Measurements from ENCODE around the gene C1orf52.
"Not testable (repeated sequence)": the region's sequence is repeated elsewhere in the genome, so short reads cannot be mapped to it uniquely, and the experiment has no call there.

C1orf52 gene

DNA sequence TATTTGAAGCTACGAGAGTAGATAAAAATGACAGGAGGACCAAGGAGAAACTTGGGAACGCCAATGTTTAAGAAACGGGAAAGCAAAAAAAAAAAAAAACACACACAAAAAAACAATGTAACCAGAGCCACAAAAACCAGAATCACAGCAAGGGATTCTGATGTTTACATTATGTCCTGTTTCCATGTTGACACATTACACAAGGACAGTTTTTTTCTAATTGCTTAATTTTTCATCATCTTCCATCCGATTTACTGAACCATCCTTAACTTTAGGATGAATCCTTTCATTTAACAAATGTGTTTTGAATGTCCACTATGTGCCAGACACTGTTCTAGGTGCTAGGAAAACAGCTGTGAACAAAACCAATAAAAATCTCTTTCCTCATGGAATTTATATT, 18.3 kb upstream of the C1orf52 start:
- DNase-seq (ENCODE audit: low read depth), result no peak

DNA sequence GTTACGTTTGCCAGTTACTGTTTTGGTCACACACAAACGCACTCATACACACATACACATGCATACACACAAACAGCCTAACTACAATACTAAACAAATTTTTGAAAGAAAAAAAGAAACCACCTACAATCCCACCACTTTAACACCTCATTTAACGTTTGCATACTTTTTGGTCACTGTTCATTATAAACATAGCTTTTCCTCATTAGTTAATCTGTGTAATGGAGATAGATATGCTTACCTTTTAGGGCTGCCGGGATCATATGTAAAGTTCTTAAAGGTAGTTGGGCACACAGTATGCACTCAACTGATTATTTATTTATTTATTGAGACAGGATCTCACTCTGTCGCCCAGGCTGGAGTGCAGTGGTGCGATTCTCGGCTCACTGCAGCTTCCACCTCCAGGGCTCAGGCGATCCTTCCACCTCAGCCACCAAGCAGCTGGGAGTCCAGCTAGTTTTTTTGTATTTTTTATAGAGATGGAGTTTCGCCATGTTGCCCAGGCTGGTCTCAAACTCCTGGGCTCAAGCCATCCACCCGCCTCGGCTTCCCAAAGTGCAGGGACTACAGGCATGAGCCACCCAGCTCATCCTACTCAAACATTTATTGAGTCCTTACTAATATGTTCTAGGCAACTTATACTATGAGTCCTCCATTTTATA, 17.6 kb upstream of the C1orf52 start:
- no peak for DNase-seq (ENCODE audit: low read depth)

DNA sequence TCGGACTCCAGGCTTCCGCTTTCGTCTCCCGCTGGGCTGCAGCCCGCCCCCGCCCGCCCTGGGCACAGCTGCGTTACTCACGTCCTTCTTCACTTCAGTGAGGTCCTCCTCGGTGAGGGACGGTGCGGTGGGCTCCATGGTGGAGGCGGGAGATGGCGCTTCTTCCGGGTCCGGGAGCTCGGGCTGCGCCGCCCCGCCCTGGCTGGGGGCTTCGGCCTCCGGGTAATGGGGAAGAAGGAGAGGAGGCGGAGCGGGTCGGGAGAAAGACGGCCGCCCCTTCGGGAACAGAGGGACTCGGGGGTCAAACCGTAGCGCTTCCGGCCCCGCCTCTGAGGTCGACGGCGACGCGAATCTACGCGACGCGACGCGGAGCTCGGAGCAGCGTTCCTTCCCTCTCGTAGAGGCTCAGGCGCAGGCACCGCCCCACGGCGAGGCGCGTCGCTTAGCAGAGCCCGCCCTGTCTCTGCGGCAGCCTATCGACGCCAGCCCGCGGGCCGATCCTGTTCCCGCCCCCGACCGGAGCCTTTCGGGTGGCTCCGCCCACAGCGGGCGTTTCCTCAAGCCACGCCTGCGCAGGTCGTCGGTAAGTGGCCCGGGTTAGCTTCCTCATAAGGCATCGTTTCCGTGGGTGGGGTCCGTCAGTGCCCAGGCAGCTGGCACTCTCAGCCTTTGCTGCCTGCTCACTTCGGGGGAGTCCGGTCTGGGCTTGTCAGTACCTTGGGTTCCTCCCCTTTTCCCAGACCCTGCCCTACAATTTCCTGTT, 16.9 kb upstream of the C1orf52 start, which contains the start of gene BCL10:
BCL10 (minus strand) TSS at position 418 of the 763 bp plus-strand sequence; CDS start at position 138, 280 bp downstream.
- DNase-seq (ENCODE audit: low read depth), result peak; percentile 97

GRCh38 chr1:85275701-85276214, 16.3 kb upstream of the C1orf52 start:
- DNase-seq (ENCODE audit: low read depth), result no peak

DNA sequence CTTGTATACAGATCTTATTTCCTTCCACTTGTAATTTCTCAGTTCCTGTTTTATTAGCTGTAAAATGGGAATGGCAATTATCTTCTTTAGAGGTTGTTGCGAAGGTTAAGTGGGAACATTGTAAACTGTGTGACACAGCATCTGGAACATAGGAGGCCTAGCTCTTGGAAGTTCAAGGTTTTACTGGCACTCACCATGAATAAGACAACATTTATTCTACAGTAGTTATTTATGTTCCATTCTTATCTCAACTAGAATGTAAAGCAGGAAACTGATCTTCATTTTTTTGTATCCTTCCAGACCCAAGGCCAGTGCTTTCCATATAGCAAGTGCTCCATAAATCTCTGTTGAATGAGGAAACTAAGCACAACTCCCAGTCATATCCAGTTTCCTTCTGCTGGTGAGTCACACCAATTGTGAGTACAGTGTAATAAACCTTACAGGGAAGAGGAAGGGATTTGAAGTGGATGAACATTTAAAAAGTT, 15.5 kb upstream of the C1orf52 start:
- no peak for DNase-seq (ENCODE audit: low read depth)

DNA sequence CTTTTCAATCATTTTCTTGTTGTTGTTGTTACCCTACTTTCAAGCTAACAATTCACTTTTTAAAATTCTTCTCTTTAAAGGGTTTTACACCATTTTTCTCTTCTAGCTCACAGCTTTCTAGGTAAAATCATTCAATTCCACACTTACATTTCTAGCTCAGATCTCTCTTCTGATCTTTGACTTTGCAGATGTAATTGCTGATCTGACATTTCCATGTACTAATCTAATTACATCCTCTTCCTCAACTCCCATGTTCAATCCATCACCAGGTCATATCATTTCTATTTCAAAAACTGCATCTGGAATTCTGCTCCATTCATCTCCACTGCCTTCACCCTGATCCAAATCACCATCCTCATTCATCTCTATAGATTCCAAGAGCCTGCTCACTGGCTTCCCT, 13.9 kb upstream of the C1orf52 start:
- no peak for DNase-seq (ENCODE audit: low read depth)

- DNase-seq (ENCODE audit: low read depth), result no peak
Measured at GRCh38 chr1:85268801-85269585, 9.5 kb upstream of the C1orf52 start.

GRCh38 chr1:85267313-85267712, 7.9 kb upstream of the C1orf52 start:
- DNase-seq (ENCODE audit: low read depth), result no peak

DNA sequence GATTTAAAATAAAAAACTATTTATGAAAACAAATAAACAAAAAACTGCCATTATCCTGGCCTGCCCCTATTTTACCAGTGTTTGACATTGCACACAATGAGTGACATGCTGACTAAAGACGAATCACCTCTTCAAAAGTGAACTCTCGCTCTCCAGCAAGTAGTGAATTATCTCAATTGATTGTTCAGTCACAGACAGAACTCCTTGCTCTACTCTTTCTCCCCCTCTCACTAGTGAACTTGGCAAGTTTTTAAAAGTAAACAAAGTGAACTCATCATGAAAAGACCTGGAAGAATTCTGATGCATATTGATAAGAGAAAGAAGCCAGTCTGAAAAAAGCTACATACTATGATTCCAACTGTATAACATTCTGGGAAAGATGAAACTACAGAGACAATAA, 4.7 kb upstream of the C1orf52 start:
- no peak for DNase-seq (ENCODE audit: low read depth)

- DNase-seq (ENCODE audit: low read depth), result no peak
Measured at GRCh38 chr1:85262985-85263384, 3.5 kb upstream of the C1orf52 start.

DNA sequence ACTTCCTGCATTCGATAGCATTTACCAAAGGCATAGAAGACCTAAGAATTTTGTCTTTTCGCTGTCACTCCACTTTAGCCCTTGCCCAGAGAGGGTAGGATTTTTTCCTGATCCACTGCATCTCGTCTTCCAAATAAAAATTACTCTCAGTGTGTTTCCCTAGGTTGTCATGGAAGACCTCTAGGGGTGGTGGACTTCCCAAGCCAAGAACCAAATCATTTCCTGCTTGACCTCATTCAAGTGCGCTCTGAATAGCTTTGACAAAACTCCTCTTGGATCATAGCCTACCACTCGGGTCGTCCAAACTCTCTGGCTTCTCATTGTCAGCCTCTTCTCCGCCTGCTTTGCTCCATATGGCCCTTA, 431 bp upstream of the C1orf52 start:
- DNase-seq (ENCODE audit: low read depth), result no peak

- DNase-seq (ENCODE audit: low read depth), result no peak
Measured at GRCh38 chr1:85258536-85259117, 835 bp downstream of the C1orf52 start.

GRCh38 chr1:85249042-85249441, 10.4 kb downstream of the C1orf52 start:
- DNase-seq (ENCODE audit: low read depth), result not testable (repeated sequence)

DNA sequence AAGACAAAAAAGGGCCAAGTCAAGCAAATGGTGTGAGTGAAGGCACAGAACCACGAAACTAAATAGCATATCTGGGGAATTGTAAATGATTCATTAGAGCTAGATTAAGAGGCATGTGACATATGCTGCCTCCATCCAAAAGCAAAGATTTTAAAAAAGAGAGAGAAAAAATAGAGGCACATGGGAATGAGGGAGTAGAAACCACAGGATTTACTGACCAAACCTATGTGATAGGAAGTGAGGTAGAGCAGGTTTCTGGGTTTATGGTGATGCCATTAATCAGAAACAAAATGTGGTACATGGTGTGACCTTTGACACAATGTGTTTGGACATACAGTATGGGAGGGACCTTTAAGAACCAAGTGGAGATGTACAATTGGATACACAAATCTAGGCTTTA, 13.6 kb downstream of the C1orf52 start:
- DNase-seq (ENCODE audit: low read depth), result no peak

- no peak for DNase-seq (ENCODE audit: low read depth)
Measured at GRCh38 chr1:85245456-85245855, 14.0 kb downstream of the C1orf52 start.

GRCh38 chr1:85244271-85245061, 15.0 kb downstream of the C1orf52 start:
- DNase-seq (ENCODE audit: low read depth), result no peak

DNA sequence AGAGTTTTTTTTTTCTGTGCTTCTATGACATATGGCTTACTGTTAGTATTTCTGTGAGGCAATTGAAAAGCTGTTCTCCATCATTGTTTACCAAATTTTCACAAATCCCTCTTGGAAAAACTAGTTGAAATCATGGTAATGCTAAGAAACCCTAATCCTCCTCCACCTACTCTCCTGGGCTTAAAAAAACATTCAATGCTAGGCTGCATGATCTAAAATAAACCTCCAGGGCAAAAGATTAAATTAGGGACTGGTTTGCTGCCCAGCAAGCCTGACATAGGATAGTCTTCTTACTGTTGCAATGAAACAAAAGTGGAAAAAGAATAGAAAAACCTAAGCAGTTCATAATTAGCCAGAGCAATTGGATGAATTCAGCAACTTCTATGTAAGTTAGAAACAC, 16.1 kb downstream of the C1orf52 start:
- DNase-seq (ENCODE audit: low read depth), result no peak

DNA sequence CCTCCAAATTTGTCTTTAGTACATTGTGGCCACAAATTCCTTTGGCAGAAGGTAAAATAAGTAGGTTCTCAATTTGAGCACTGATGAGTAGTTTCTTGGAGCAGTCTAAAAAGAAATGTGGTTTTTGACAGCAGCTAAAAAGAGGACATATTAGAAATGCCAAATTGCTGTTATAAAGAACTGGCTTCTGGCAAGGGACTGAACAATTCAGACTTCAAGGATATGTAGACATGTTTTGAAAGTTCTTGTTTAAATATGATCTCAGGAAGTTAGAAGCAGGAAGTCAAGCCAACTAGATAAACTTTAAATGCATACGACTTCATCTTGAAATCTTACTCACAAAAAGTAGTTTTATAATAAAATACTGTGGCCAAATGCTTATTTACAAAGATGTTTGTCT, 18.8 kb downstream of the C1orf52 start:
- no peak for DNase-seq (ENCODE audit: low read depth)

- DNase-seq (ENCODE audit: low read depth), result no peak
Measured at GRCh38 chr1:85240174-85240601, 19.3 kb downstream of the C1orf52 start.

GRCh38 chr1:85237613-85238012, 21.8 kb downstream of the C1orf52 start:
- DNase-seq (ENCODE audit: low read depth), result no peak

GRCh38 chr1:85230305-85230977, 29.0 kb downstream of the C1orf52 start:
- no peak for DNase-seq (ENCODE audit: low read depth)
